Kidney glomerular epithelial cell (primary cell): Measurements from ENCODE around the gene STAC.

ENCODE experiments used
- DNase-seq: peaks from one replicate; lab custom pipeline; 2025; lab: John Stamatoyannopoulos, UW

STAC gene

GRCh38 chr3:36595511-36595910 lies 215.2 kb downstream of the STAC start:
- no peak for DNase-seq

GRCh38 chr3:36596419-36596818 lies 216.1 kb downstream of the STAC start:
- no peak for DNase-seq

GRCh38 chr3:36597422-36597821 lies 217.1 kb downstream of the STAC start:
- peak; percentile 11 for DNase-seq
